ENCODE data around the gene CAT. TPM values are rescaled to one million over a fixed set of nuclear protein-coding genes. Genes with fewer than 3 reads are reported as not detected.

CAT gene
- total RNA-seq, 4 donors from 2014 or later, result 72.8 to 163 (median 84.4) TPM

DNA sequence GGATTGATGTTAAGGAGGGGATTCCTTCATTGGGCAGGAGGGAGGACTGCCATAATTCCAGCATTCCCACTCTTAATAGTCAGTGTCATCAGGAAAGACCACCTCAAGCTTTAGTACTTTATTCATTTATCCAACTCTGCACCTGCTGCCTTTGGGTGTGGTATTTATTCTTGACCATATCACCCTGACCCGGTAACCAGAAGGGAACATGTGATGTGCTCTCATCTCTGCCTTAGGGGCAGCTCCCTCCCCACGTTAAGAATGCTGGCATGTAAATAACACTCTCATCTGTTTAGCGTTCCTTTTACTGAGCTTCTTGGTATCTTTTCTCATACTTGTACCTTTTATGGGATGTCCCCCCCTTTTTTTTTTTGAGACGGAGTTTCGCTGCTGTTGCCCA lies 7.7 kb downstream of the CAT start:
- no peak for DNase-seq (ENCODE audit: extremely low spot score)
- peaks cover 0 to 59% (median 20%) of the 10 kb centered on the region in 4 donors for H3K4me1 ChIP-seq
- H3K4me3 ChIP-seq, result no peak overlapping the region
- no peaks in the 10 kb centered on the region for H3K9me3 ChIP-seq
- no peak overlapping the region for H3K27ac ChIP-seq (replicated peaks in 1 of 4)
- intact Hi-C loops (cut with DNase I), result loop anchor here (10.0 kb wide), 1 partner anchor 272 kb away; no protein-coding TSS in a partner anchor
- TF ChIP-seq, protein P1, sequence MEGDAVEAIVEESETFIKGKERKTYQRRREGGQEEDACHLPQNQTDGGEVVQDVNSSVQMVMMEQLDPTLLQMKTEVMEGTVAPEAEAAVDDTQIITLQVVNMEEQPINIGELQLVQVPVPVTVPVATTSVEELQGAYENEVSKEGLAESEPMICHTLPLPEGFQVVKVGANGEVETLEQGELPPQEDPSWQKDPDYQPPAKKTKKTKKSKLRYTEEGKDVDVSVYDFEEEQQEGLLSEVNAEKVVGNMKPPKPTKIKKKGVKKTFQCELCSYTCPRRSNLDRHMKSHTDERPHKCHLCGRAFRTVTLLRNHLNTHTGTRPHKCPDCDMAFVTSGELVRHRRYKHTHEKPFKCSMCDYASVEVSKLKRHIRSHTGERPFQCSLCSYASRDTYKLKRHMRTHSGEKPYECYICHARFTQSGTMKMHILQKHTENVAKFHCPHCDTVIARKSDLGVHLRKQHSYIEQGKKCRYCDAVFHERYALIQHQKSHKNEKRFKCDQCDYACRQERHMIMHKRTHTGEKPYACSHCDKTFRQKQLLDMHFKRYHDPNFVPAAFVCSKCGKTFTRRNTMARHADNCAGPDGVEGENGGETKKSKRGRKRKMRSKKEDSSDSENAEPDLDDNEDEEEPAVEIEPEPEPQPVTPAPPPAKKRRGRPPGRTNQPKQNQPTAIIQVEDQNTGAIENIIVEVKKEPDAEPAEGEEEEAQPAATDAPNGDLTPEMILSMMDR (IDR thresholded peaks at IDR 0.05), result no peak
- TF ChIP-seq POLR2A (IDR thresholded peaks at IDR 0.05; ENCODE audit: low read depth), result no peak
- TF ChIP-seq POLR2AphosphoS5 (IDR thresholded peaks at IDR 0.05), result no peak
- TF ChIP-seq EP300 (IDR thresholded peaks at IDR 0.05), result no peak
- WGBS, result 70% methylated on average over 5 of the region's 5 CpGs
- no peaks in the 10 kb centered on the region for H3K27me3 ChIP-seq
- H3K36me3 ChIP-seq, result peaks cover 13 to 36% (median 19%) of the 10 kb centered on the region in 4 donors

- Histone ChIP-seq H3K36me3 (peaks cover 17 to 36% (median 24%) of the 10 kb centered on the region in 4 donors), H3K27me3 (no peaks in the 10 kb centered on the region), H3K4me1 (peaks cover 0 to 54% (median 18%) of the 10 kb centered on the region in 4 donors), H3K9me3 (no peaks in the 10 kb centered on the region), H3K27ac (replicated peaks in 1 of 4) (no peak overlapping the region), H3K4me3 (no peak overlapping the region)
- TF ChIP-seq, protein P1 (IDR thresholded peaks at IDR 0.05), result no peak
- no peak for TF ChIP-seq EP300 (IDR thresholded peaks at IDR 0.05)
- TF ChIP-seq POLR2AphosphoS5 (IDR thresholded peaks at IDR 0.05), result no peak
- TF ChIP-seq POLR2A (IDR thresholded peaks at IDR 0.05; ENCODE audit: low read depth), result no peak
- intact Hi-C loops (cut with DNase I), result loop anchor here (10.0 kb wide), 1 partner anchor 272 kb away; no protein-coding TSS in a partner anchor
- no peak for DNase-seq (ENCODE audit: extremely low spot score)
These were observed 8.3 kb downstream of the CAT start for GRCh38 chr11:34447044-34447443.

DNA sequence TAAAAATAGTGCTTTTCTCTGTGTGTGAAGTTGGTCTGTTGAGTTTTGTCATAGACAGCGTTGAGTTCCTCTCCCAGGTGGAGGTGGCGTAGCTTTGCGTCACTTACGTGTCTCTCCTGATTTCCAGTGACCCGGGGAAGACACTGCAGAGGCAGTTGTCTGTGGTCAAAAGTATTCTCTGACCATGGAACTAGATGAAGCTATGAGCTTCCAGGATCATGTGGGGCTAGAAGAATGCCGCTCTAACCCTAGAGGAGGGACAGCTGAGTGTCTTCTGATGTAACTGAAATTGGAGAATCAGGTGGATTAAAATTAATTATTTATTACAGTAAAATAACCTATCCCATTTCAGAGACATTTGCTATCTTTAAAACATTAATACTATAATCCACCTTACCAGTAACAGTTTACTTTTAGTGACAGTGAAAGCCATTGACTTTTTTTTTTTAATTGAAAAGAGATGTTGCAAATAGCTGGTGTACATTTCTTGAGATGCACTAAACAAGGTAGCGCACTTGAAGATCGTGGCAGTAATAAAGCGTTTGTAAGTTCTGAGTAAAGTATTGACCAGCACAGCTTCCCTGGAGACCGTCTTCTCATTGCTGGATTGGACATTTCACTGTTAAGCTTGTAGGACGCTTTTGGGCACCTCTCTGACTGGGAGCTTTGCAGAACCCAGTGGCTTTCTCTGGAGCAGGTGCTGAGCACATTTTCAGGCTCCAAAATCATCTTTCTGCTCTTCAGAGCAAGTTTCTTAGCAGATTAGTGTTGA lies 9.7 kb downstream of the CAT start:
- TF ChIP-seq POLR2AphosphoS5 (IDR thresholded peaks at IDR 0.05), result no peak
- TF ChIP-seq POLR2A (IDR thresholded peaks at IDR 0.05; ENCODE audit: low read depth), result no peak
- no peak for TF ChIP-seq EP300 (IDR thresholded peaks at IDR 0.05)
- TF ChIP-seq, protein P1 (IDR thresholded peaks at IDR 0.05), result no peak
- Histone ChIP-seq H3K27ac (replicated peaks in 1 of 4) (no peak overlapping the region), H3K9me3 (no peaks in the 10 kb centered on the region), H3K4me1 (peaks cover 0 to 42% (median 10%) of the 10 kb centered on the region in 4 donors), H3K27me3 (no peaks in the 10 kb centered on the region), H3K4me3 (no peak overlapping the region), H3K36me3 (peaks cover 26 to 45% (median 36%) of the 10 kb centered on the region in 4 donors)
- 87% methylated on average over 11 of the region's 11 CpGs for WGBS
- no peak for DNase-seq (ENCODE audit: extremely low spot score)
- intact Hi-C loops (cut with DNase I), result loop anchor here (10.0 kb wide), 1 partner anchor 274 kb away; no protein-coding TSS in a partner anchor

DNA sequence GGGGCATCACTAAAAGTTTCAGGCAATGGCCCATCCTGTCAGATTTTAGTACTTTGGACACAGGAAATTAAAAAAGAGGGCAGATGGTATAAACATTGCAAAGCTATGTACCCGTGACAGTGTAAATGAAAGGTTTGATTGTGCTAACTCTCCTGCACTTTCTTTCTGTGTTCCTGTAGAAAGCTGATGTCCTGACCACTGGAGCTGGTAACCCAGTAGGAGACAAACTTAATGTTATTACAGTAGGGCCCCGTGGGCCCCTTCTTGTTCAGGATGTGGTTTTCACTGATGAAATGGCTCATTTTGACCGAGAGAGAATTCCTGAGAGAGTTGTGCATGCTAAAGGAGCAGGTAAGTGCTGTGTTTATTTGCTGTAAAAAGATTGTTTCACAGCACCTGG lies 10.3 kb downstream of the CAT start:
- Histone ChIP-seq H3K36me3 (peaks cover 32 to 51% (median 42%) of the 10 kb centered on the region in 4 donors), H3K4me1 (peaks cover 0 to 36% (median 7%) of the 10 kb centered on the region in 4 donors), H3K4me3 (no peak overlapping the region), H3K27ac (replicated peaks in 1 of 4) (no peak overlapping the region), H3K9me3 (no peaks in the 10 kb centered on the region), H3K27me3 (no peaks in the 10 kb centered on the region)
- TF ChIP-seq EP300 (IDR thresholded peaks at IDR 0.05), result no peak
- 82% methylated on average over 3 of the region's 3 CpGs for WGBS
- DNase-seq (ENCODE audit: extremely low spot score), result no peak
- intact Hi-C loops (cut with DNase I), result loop anchor here (10.0 kb wide), 1 partner anchor 274 kb away; no protein-coding TSS in a partner anchor

DNA sequence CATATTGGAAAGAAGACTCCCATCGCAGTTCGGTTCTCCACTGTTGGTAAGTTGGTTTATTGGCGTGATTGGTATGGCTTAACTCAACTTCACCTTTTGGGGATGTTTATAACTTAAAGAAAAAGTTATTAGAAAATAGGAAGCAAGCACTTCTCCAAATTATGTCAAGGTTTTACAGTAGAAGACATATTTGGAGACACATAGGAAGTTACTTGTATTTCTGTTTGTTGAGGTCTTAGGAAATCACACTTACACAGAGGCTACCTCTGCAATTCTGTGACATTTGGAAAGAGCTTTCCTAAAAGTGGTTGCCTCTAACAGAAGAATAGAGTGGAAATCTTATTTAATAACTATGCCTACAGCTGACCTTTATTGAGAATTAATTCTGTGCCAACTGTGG lies 12.3 kb downstream of the CAT start:
- TF ChIP-seq EP300 (IDR thresholded peaks at IDR 0.05), result no peak
- TF ChIP-seq, protein P1 (IDR thresholded peaks at IDR 0.05), result no peak
- TF ChIP-seq POLR2AphosphoS5 (IDR thresholded peaks at IDR 0.05), result no peak
- TF ChIP-seq POLR2A (IDR thresholded peaks at IDR 0.05; ENCODE audit: low read depth), result no peak
- Histone ChIP-seq H3K9me3 (no peaks in the 10 kb centered on the region), H3K4me3 (no peak overlapping the region), H3K27ac (replicated peaks in 1 of 4) (no peak overlapping the region), H3K36me3 (peaks cover 43 to 71% (median 60%) of the 10 kb centered on the region in 4 donors), H3K27me3 (no peaks in the 10 kb centered on the region), H3K4me1 (peaks cover 0 to 23% (median 4%) of the 10 kb centered on the region in 4 donors)
- no peak for DNase-seq (ENCODE audit: extremely low spot score)
- WGBS, result 95% methylated on average over 3 of the region's 3 CpGs
- intact Hi-C loops (cut with DNase I), result no loop called here
